PC-3 (cell line): ENCODE measurements around the gene LRRFIP1. TPM values are rescaled to one million over a fixed set of nuclear protein-coding genes. Genes with fewer than 3 reads are reported as not detected.

Experiments
- ATAC-seq: fragments of 200-7000 bp; cut with Tn5 transposase; 2 replicates; pipeline ENCODE4 v1.9.1; 2020; ENCODE audit warnings: mild to moderate bottlenecking, moderate library complexity
- BruUV-seq: library from RNA; stranded (reverse); fragments of 400-500 nt; replicated peaks from 2 replicates; lab custom pipeline; 2021; lab: Mats Ljungman, UMichigan
- CTCF ChIA-PET: fragments of 300-600 bp; sonication (Branson Sonifier 250); formaldehyde crosslinking; loops from one replicate; lab custom pipeline; 2022; ENCODE audit warnings: antibody characterized with exemption; lab: Charles Lee
- POLR2A ChIA-PET: fragments of 300-600 bp; sonication (Branson Sonifier 250); formaldehyde crosslinking; loops from one replicate; lab custom pipeline; 2022; ENCODE audit warnings: antibody characterized with exemption; ENCODE audit not compliant: unreplicated experiment; lab: Charles Lee
- DNase-seq: peaks from one replicate; pipeline ENCODE4 v3.0.0-alpha.2; 2015
- H2AFZ ChIP-seq: fragments of 300-600 bp; sonication (generic); 2 replicates; pipeline ENCODE4 v1.6.0; 2016; ENCODE audit warnings: antibody characterized with exemption, low read length
- H3F3A ChIP-seq: fragments of 300-600 bp; sonication (generic); one replicate; pipeline ENCODE4 v1.6.0; 2017; ENCODE audit warnings: antibody characterized with exemption, low read length, control low read depth, mild to moderate bottlenecking; ENCODE audit not compliant: unreplicated experiment
- H3K27ac ChIP-seq: fragments of 300-600 bp; sonication (generic); 2 replicates; pipeline ENCODE4 v1.5.1; 2016; ENCODE audit warnings: mild to moderate bottlenecking, low read length
- H3K27me3 ChIP-seq: fragments of 300-600 bp; sonication (generic); 2 replicates; pipeline ENCODE4 v1.6.1; 2016; ENCODE audit warnings: low read length, mixed read lengths
- H3K36me3 ChIP-seq: fragments of 300-600 bp; sonication (generic); 2 replicates; pipeline ENCODE4 v1.6.1; 2016; ENCODE audit warnings: low read depth, mixed run types, low read length, mixed read lengths
- H3K4me1 ChIP-seq: fragments of 300-600 bp; sonication (generic); 2 replicates; pipeline ENCODE4 v1.5.1; 2016; ENCODE audit warnings: low read length; ENCODE audit not compliant: insufficient read depth
- H3K4me2 ChIP-seq: fragments of 300-600 bp; sonication (generic); 2 replicates; pipeline ENCODE4 v1.6.0; 2016; ENCODE audit warnings: low read length
- H3K4me3 ChIP-seq: fragments of 300-600 bp; sonication (generic); 2 replicates; pipeline ENCODE4 v1.5.1; 2016; ENCODE audit warnings: mild to moderate bottlenecking, low read length, mixed read lengths
- H3K79me2 ChIP-seq: fragments of 300-600 bp; sonication (generic); 2 replicates; pipeline ENCODE4 v1.6.1; 2017; ENCODE audit warnings: low read length, mixed read lengths
- H3K9ac ChIP-seq: fragments of 300-600 bp; sonication (generic); 2 replicates; pipeline ENCODE4 v1.6.0; 2016; ENCODE audit warnings: mild to moderate bottlenecking, low read length
- H3K9me2 ChIP-seq: fragments of 300-600 bp; sonication (generic); replicated peaks from 2 replicates; pipeline ENCODE4 v1.6.1; 2016; ENCODE audit warnings: mixed run types, low read length, mixed read lengths
- H3K9me3 ChIP-seq: fragments of 300-600 bp; sonication (generic); 2 replicates; pipeline ENCODE4 v1.6.1; 2016; ENCODE audit warnings: low read length, mixed read lengths
- H4K20me1 ChIP-seq: fragments of 300-600 bp; sonication (generic); 2 replicates; pipeline ENCODE4 v1.6.1; 2016; ENCODE audit warnings: low read length, mixed read lengths
- EZH2 ChIP-seq: fragments of 300-600 bp; sonication (generic); IDR thresholded peaks from one replicate; pipeline ENCODE4 v1.6.1; 2017; ENCODE audit warnings: antibody characterized with exemption, mild to moderate bottlenecking, low read length; ENCODE audit not compliant: unreplicated experiment
- EZH2phosphoT487 ChIP-seq: fragments of 300-600 bp; sonication (generic); IDR thresholded peaks from 2 replicates; pipeline ENCODE4 v1.6.1; 2018; ENCODE audit warnings: mild to moderate bottlenecking, antibody characterized with exemption, low read length, borderline replicate concordance
- intact Hi-C: fragments of 100-400 bp; cut with micrococcal nuclease; formaldehyde crosslinking; loops from 2 replicates; pipeline ENCODE4 v1.9.0; 2023
- total RNA-seq: library from RNA; depleted of rRNA; stranded (reverse); fragments of >200 nt; gene quantifications from 2 replicates; pipeline ENCODE4 v1.2.3, GENCODE V29; 2014
- TF ChIP-seq, protein P1 (sequence below): fragments of 300-600 bp; sonication (generic); conservative IDR thresholded peaks from 2 replicates; pipeline ENCODE4 v1.5.1; 2017; ENCODE audit warnings: antibody characterized with exemption, low read depth, mild to moderate bottlenecking, low read length

LRRFIP1 gene
- total RNA-seq, 1 experiment from 2014 or later: 87.8 TPM

DNA sequence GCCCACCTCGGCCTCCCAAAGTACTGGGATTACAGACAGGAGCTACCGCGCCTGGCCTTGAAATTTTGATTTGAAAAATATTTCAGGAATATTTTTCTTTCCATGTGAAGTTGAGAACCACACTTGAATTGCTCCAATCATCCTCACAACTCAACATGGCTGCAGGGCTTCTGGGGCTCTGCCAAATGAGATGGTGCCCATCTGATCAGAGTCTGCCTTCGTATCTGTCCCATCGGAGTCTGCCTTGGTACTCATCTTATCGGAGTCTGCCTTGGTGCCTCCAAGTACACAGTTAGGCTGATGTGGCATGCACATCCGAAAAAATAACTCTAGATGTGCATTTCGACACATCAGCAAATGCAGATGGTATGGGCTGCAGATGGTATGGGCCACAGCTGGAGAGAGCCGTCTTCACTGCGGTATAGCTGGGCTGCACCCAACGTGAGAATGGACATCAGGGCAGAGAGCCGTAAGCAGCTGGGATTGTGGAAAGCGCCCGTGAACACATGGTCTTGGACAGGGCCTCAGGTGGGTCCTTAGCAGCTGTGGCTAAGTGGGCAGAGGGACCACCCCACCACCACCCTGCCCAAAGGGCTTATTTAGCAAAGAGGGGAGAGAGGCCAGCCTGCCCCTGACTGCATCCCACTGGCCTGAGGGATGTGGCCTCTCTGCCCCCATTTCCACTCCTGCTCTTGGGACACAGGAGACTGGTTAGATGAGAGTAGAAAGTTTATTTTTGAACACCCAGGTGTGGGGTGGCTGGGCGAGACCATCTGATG lies 119.1 kb downstream of the LRRFIP1 start:
- Histone ChIP-seq H3K4me2 (no peak overlapping the region), H3K4me3 (no peak overlapping the region), H3K4me1 (peaks cover 31% of the 10 kb centered on the region), H3K36me3 (peaks cover 21% of the 10 kb centered on the region; the same call in 1 of the 2 replicates), H3K9me3 (no peaks in the 10 kb centered on the region), H3K9ac (no peak overlapping the region), H3F3A (no peaks in the 10 kb centered on the region), H3K27ac (no peak overlapping the region), H4K20me1 (no peaks in the 10 kb centered on the region), H2AFZ (no peak overlapping the region), H3K79me2 (peaks cover 35% of the 10 kb centered on the region), H3K9me2 (no peaks in the 10 kb centered on the region), H3K27me3 (no peaks in the 10 kb centered on the region)
- CTCF ChIA-PET: no interaction called here
- POLR2A ChIA-PET: no interaction called here
- TF ChIP-seq EZH2phosphoT487 (no peak), EZH2 (no peak)
- TF ChIP-seq, protein P1, sequence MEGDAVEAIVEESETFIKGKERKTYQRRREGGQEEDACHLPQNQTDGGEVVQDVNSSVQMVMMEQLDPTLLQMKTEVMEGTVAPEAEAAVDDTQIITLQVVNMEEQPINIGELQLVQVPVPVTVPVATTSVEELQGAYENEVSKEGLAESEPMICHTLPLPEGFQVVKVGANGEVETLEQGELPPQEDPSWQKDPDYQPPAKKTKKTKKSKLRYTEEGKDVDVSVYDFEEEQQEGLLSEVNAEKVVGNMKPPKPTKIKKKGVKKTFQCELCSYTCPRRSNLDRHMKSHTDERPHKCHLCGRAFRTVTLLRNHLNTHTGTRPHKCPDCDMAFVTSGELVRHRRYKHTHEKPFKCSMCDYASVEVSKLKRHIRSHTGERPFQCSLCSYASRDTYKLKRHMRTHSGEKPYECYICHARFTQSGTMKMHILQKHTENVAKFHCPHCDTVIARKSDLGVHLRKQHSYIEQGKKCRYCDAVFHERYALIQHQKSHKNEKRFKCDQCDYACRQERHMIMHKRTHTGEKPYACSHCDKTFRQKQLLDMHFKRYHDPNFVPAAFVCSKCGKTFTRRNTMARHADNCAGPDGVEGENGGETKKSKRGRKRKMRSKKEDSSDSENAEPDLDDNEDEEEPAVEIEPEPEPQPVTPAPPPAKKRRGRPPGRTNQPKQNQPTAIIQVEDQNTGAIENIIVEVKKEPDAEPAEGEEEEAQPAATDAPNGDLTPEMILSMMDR: no peak
- intact Hi-C loops: no loop called here
- BruUV-seq: no TSS peak
- no peak for ATAC-seq
- DNase-seq: no peak

DNA sequence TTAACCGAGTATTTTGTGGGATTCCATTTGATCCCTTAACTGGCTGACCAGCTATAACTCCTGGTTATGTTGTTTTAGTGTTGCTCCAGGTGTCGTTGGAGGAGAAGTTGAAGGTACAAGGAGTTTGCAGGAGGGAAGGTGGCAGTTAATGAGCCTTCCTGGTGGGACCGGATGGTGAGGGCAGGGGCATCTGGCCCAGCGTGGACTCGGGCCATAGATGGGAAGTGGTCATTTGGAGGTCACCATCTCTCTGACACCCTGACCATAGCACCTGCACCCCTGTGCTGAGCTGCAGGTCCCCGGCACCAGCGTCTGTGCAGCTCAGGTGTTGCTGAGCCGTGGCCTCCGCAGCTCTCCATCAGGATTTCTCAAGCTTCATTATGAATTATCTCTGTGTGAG lies 119.8 kb downstream of the LRRFIP1 start:
- Histone ChIP-seq H3K9me2 (no peaks in the 10 kb centered on the region), H3K4me3 (no peak overlapping the region), H3F3A (no peaks in the 10 kb centered on the region), H3K27ac (no peak overlapping the region), H3K4me2 (no peak overlapping the region), H4K20me1 (no peaks in the 10 kb centered on the region), H3K4me1 (peaks cover 27% of the 10 kb centered on the region), H3K36me3 (peaks cover 25% of the 10 kb centered on the region; the same call in 1 of the 2 replicates), H3K27me3 (no peaks in the 10 kb centered on the region), H3K9ac (no peak overlapping the region), H2AFZ (no peak overlapping the region), H3K9me3 (no peaks in the 10 kb centered on the region), H3K79me2 (peaks cover 29% of the 10 kb centered on the region)
- POLR2A ChIA-PET: no interaction called here
- BruUV-seq: no TSS peak
- CTCF ChIA-PET: no interaction called here
- TF ChIP-seq, protein P1: no peak
- TF ChIP-seq EZH2phosphoT487: no peak
- TF ChIP-seq EZH2: no peak
- no peak for ATAC-seq
- DNase-seq: no peak
- intact Hi-C loops: no loop called here

DNA sequence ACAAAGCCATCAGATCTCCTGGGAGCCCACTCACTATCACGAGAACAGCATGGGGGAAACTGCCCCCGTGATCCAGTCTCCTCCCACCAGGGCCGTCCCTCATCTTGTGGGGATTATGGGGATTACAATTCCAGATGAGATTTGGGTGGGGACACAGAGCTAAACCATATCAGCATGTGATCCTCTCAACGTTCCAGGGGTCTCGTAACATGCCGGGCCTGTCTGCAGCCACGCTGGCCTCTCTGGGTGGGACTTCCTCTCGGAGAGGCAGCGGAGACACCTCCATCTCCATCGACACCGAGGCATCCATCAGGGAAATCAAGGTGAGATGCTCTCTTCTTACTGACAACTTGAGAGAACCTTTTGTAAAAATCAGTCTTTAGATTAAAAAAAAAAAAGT lies 121.6 kb downstream of the LRRFIP1 start:
- Histone ChIP-seq H3K4me2 (no peak overlapping the region), H3K27me3 (no peaks in the 10 kb centered on the region), H3K36me3 (peaks cover 34% of the 10 kb centered on the region; the same call in 1 of the 2 replicates), H3K9ac (no peak overlapping the region), H3K79me2 (peaks cover 21% of the 10 kb centered on the region), H3K4me3 (no peak overlapping the region), H4K20me1 (no peaks in the 10 kb centered on the region), H3K9me2 (no peaks in the 10 kb centered on the region), H3K9me3 (no peaks in the 10 kb centered on the region), H3K27ac (no peak overlapping the region), H3F3A (no peaks in the 10 kb centered on the region), H3K4me1 (peaks cover 9% of the 10 kb centered on the region), H2AFZ (no peak overlapping the region)
- ChIA-PET POLR2A (no interaction called here), CTCF (no interaction called here)
- DNase-seq: no peak
- no peak for TF ChIP-seq EZH2
- TF ChIP-seq, protein P1: no peak
- no peak for TF ChIP-seq EZH2phosphoT487
- BruUV-seq: no TSS peak
- no peak for ATAC-seq
- intact Hi-C loops: no loop called here
